ENCODE results near the gene NDNF.

Gene NDNF

GRCh38 chr4:121064482-121064881 is 7.9 kb downstream of the NDNF start:
- H3K4me1 ChIP-seq, result no peaks in the 10 kb centered on the region
- H3K9ac ChIP-seq, result no peak overlapping the region
- H3K9me3 ChIP-seq (ENCODE audit: control insufficient read depth, low read length), result no peaks in the 10 kb centered on the region
- no peak overlapping the region for H2AFZ ChIP-seq
- H3K4me3 ChIP-seq (ENCODE audit: low read depth, low read length), result no peak overlapping the region
- H3K27me3 ChIP-seq (ENCODE audit: control insufficient read depth, insufficient read depth, low read length), result no peaks in the 10 kb centered on the region
- H3K4me2 ChIP-seq (ENCODE audit: low read length), result no peak overlapping the region
- no peak overlapping the region for H3K27ac ChIP-seq
- H3K36me3 ChIP-seq (ENCODE audit: control insufficient read depth, insufficient read depth, low read length), result no peaks in the 10 kb centered on the region
- no peaks in the 10 kb centered on the region for H3K79me2 ChIP-seq
- TF ChIP-seq CTCF (IDR thresholded peaks at IDR 0.05), result no peak

DNA sequence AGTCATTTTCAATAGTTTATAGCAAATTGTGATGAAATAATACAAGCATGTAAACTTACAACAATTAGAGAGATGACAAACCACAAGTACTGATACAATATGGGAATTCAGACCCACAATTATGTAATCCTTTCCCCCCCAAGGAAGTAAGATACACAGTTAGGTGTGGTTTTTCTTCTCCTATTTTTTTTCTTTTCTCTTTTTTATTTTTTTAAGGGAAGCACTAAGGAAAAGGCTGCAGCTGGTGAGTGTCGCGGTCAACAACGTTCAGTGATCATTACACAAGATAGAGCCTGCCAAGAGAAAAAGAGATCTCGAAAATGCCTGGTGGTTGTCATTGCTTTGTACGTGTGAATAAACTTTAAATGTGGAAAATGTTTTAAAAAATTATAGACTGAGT is 9.8 kb downstream of the NDNF start:
- H3K27me3 ChIP-seq (ENCODE audit: control insufficient read depth, insufficient read depth, low read length), result no peaks in the 10 kb centered on the region
- no peak overlapping the region for H3K4me3 ChIP-seq (ENCODE audit: low read depth, low read length)

DNA sequence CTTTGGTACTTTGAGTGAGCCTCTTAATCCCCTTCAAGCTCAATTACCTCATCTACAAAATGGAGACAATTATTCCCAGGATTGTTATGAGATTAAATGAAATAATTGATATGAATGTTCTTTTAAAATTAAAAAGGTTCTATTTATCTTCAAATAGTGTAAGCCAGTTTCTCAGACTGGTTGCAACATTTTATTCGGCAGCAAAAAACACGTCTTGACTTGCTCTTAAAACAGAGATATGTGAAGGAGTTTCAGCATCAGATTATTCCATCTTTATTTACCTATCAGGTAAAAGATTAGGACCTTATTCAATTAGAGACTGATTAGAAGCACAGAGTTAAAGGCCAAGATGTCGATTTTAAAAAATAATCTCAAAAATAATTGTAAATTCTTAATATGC is 10.5 kb downstream of the NDNF start:
- H3K9me3 ChIP-seq (ENCODE audit: control insufficient read depth, low read length), result no peaks in the 10 kb centered on the region
- H2AFZ ChIP-seq, result no peak overlapping the region
- H3K27ac ChIP-seq, result no peak overlapping the region
- no peak overlapping the region for H3K4me3 ChIP-seq (ENCODE audit: low read depth, low read length)
- no peaks in the 10 kb centered on the region for H3K79me2 ChIP-seq
- H3K27me3 ChIP-seq (ENCODE audit: control insufficient read depth, insufficient read depth, low read length), result no peaks in the 10 kb centered on the region
- H3K4me2 ChIP-seq (ENCODE audit: low read length), result no peak overlapping the region
- no peaks in the 10 kb centered on the region for H3K36me3 ChIP-seq (ENCODE audit: control insufficient read depth, insufficient read depth, low read length)
- TF ChIP-seq CTCF (IDR thresholded peaks at IDR 0.05), result no peak
- no peak overlapping the region for H3K9ac ChIP-seq
- H3K4me1 ChIP-seq, result no peaks in the 10 kb centered on the region

More for the DNA sequence above, 9.8 kb downstream of the NDNF start:
- no peaks in the 10 kb centered on the region for H3K4me1 ChIP-seq
- TF ChIP-seq CTCF (IDR thresholded peaks at IDR 0.05), result no peak
- no peaks in the 10 kb centered on the region for H3K9me3 ChIP-seq (ENCODE audit: control insufficient read depth, low read length)
- no peaks in the 10 kb centered on the region for H3K36me3 ChIP-seq (ENCODE audit: control insufficient read depth, insufficient read depth, low read length)
- no peaks in the 10 kb centered on the region for H3K79me2 ChIP-seq
- H3K27ac ChIP-seq, result no peak overlapping the region
- H3K9ac ChIP-seq, result no peak overlapping the region
- H3K4me2 ChIP-seq (ENCODE audit: low read length), result no peak overlapping the region
- H2AFZ ChIP-seq, result no peak overlapping the region

GRCh38 chr4:121061215-121061614 is 11.1 kb downstream of the NDNF start:
- no peaks in the 10 kb centered on the region for H3K9me3 ChIP-seq (ENCODE audit: control insufficient read depth, low read length)
- no peaks in the 10 kb centered on the region for H3K4me1 ChIP-seq
- no peaks in the 10 kb centered on the region for H3K27me3 ChIP-seq (ENCODE audit: control insufficient read depth, insufficient read depth, low read length)

More at GRCh38 chr4:121061215-121061614, 11.1 kb downstream of the NDNF start:
- H2AFZ ChIP-seq, result no peak overlapping the region
- no peaks in the 10 kb centered on the region for H3K36me3 ChIP-seq (ENCODE audit: control insufficient read depth, insufficient read depth, low read length)
- H3K27ac ChIP-seq, result no peak overlapping the region
- no peak overlapping the region for H3K9ac ChIP-seq
- H3K4me2 ChIP-seq (ENCODE audit: low read length), result no peak overlapping the region
- H3K4me3 ChIP-seq (ENCODE audit: low read depth, low read length), result no peak overlapping the region
- no peaks in the 10 kb centered on the region for H3K79me2 ChIP-seq
- no peak for TF ChIP-seq CTCF (IDR thresholded peaks at IDR 0.05)

Data from parathyroid adenoma (tissue), 2 donors.